ENCODE measurements around the gene ZNF182.
"Not testable (repeated sequence)": the region's sequence is repeated elsewhere in the genome, so short reads cannot be mapped to it uniquely, and the experiment has no call there.

Gene ZNF182

DNA sequence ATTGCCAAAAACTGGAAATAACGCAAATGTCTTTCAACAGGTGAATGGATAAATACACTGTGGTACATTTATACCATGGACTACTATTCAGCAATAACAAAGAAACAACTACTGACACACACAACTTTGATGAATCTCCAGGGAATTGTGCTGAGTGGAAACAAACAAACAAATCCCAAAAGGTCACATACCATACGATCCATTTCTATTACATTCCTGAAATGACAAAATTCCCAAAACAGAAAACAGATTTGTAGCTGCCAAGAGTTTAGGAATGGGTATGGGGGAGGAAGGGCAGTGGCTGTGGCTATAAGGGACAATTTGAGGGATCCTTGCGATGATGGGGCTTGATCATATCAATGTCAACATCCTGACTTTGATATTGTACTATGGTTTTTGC is 2.5 kb downstream of the ZNF182 start:
- no peak for DNase-seq (ENCODE audit: low read depth)

DNA sequence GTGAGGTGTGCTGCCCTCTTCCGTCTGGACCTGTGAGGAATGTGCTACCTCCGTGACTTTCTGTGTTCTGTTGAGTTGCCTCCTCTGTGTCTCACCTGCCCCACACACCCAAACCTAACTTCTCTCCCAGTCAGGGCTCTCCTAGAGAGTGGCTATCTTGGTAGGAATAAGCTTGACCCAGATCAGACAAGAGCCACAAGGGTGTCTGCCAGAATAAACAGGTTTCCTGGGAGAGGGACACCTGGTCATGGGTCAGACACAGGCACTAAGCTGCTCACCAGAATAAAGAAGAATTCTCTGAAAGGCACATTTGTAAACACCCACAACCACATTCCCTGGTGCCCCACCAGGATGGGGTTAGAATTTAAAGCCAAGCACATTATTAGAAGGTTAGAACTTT is 11.1 kb downstream of the ZNF182 start:
- no peak for DNase-seq (ENCODE audit: low read depth)

DNA sequence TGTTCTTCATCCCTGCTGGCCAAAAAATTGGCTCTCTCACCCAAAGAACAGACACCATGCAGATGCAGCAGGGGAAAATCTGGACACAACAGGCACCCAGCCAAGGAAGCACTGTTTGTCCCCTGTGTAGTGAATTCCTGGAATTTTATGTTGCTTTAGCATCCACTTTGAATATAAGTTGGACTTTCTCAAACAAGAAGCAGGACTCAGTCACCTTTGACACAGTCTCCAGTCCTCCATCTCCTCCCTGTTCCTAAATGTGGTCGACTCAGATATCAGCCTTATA is 11.8 kb downstream of the ZNF182 start:
- DNase-seq (ENCODE audit: low read depth): no peak

DNA sequence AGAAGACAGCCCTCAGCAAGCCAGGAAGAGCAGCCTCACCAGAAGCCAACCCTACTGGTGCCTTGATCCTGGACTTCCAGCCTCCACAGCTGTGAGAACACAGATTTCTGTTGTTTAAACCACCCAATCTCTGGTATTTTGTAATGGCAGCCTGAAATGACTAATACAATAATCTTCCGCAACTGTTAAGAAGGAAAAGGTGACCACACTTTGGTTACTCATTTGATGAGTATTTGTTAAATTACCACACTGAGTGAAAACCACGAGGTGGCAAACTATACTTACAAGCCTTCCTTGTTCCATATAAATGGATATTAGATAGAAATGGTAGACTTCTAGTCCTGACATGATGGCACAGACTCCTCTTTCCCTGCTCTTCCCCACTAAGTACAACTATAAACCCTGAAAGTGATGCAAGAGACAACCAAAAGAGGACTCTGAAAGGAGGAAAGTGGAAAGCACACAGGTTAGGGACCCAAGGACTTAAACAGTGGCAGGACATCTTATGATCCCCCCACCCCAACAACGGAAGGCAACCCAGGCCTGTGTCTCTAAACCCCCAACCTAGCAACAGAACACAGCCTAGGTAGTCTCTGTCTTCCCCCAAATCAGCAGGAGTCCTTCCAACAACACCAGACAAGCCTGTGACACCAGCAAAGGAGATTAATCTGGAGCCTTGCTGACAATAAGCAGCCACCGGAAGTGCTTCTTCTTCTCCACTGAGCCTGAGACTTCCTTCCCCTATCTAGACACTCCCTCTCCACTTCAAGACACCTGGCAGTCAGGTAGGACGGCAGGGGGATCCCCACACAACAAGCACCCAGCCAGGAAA is 12.3 kb downstream of the ZNF182 start:
- DNase-seq (ENCODE audit: low read depth): no peak

DNA sequence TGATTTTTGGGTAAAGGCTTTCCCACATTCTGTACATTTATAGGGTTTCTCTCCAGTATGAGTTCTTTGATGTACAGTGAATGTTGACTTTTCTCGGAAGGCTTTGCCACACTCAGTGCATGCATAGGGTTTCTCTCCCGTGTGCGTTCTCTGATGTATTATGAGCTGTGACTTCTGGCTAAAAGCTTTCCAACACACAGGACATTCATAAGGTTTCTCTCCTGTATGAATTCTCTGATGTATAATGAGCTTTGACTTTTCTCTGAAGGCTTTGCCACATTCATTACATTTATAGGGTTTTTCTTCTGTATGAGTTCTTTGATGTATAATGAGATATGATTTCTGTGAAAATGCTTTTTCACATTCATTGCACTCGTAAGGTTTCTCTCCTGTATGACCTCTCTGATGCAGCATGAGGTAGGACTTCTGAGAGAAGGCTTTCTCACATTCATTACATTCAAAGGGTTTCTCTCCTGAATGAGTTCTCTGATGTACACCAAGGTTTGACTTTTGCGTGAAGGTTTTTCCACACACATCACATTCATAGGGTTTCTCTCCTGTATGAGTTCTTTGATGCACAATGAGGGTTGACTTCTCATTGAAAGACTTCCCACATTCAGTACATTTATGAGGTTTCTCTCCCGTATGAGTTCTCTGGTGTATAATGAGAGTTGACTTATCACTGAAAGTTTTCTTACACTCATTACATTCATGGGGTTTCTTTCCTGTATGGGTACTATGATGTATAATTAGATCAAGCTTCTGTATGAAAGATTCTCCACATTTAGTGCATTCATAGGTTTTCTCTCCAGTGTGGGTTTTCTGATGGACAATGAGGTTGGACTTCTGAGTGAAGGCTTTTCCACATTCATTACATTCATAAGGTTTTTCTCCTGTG is 27.3 kb downstream of the ZNF182 start:
- DNase-seq (ENCODE audit: low read depth): no peak

DNA sequence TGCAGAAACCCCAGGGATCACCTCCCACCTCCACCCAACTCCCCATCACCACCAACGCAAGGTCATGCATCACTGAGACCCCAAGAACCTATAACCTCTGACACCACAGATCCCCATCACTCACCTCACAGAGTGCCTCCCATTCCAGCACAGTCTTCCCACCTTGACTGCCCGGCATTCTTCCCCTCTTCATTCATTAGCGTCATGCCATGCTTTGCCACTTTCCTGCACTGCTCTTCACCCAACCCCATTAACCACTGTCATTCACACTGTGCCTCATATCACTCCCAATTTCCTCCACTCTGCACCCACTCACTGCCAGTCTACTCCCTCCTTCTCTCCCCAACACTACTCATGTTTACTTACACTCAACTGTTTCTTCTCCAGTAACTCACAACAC is 30.6 kb downstream of the ZNF182 start:
- no peak for DNase-seq (ENCODE audit: low read depth)

DNA sequence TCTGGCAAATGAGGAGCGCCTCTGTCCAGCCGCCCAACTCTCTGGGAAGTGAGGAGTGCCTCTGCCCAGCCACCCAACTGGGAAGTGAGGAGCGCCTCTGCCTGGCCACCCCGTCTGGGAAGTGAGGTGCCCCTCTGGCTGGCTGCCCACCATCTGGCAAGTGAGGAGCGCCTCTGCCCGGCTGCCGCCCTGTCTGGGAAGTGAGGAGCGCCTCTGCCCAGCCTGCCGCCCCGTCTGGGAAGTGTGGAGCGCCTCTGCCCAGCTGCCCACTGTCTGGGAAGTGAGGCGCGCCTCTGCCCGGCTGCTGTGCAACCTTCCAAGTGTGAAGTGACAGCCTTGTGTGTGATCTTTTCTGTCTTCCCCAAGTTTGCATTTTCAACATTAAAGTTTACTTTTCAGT is 38.3 kb downstream of the ZNF182 start:
- DNase-seq (ENCODE audit: low read depth): not testable (repeated sequence)

DNA sequence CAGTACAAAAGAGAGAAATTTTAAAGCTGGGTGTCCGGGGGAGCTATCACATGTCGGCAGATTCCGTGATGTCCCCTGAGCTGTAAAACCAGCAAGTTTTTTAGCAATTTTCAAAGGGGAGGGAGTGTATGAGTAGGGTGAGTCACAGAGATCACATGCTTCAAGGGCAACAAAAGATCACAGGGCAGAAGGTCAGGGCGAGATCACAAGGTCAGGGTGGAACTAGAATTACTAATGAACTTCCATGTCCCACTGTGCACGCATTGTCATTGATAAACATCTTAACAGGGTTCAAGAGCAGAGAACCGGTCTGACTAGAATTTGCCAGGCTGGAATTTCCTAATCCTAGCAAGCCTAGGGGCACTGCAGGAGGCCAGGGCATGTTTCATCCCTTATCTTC is 42.0 kb downstream of the ZNF182 start:
- not testable (repeated sequence) for DNase-seq (ENCODE audit: low read depth)

DNA sequence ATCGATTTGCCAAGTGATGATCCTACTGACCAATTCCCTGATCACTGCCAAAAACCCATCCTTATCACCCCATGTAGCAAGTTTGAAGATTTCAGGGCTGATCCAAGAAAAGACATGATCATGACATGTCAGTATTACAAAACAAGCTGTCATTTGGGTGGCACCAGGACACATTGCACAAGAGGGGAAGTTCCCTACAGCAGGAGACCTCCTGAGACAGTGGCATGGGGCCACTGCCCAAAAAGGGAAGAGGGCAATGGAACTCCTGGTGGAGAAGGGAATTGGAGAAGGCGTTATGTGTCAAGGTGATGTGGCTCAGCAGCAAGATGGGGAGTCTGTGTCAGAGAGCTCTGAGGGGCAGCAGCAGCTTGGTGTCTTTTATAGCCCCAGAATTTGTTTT is 43.4 kb downstream of the ZNF182 start:
- DNase-seq (ENCODE audit: low read depth): no peak

DNA sequence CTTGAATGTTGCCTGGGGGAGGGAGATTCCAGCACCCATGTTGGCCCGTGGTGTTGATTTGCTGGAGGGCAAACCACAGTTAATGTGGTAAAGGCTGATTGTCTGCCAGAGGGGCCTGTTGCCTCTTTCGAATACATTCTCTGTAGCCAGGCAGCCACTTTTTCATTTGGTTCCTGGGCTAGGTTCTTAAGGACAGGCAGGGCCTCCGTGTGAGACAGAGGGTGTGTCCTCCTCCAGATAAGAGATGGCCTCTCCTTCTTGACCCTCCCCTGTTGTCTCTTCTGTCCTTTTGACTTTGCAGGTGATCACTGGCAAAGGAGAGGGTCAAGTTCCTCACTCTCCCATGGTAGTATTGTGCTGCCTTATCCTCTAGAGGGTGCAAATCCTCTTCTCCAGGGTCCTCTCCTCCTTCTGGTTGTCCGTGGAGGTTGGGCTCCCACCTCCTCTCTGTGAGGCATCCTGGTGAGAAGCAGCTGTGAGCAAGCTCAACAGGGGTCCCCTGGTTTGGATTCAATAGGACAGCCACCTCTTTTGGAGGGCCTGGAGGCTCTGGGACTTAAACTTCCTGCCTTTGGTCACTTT is 44.9 kb downstream of the ZNF182 start:
- no peak for DNase-seq (ENCODE audit: low read depth)

DNA sequence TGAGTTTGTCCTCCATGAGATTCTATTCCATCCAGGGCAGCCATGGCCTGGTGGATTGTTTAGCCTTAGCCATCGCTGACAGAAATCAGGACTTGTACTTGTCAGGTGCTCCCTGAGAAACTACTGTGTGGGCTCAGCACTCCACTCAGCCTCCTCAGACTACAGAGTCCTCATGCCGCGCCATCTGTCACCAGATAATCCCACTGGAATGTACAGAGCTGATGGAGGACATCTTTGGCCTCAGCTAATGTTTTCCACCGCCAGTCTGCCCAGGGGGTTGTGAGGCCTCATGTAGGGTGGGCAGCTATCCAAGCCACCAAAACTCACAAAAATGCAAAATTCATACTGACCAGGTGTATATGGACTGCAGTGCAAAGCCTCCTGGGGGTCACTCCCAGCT is 45.6 kb downstream of the ZNF182 start:
- DNase-seq (ENCODE audit: low read depth): not testable (repeated sequence)

DNA sequence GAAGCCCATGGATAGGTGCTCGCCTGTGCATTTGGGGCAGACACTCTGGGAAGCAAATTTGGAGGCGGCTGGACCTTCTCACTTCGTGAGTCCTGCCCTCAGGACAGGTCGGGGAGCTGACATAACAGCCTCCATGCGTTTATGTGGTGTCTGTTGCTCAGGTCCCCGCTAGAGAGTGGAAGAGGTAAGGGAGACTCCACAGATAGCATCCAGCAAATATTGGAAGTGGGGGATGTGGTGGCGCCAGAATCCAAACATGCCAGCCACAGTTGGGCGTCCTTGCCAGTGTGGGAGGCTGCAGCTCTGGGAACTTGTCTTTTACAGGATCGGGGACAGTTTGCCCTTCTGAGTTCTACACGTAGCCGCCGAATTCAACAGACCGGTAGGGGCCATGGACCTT is 47.8 kb downstream of the ZNF182 start:
- no peak for DNase-seq (ENCODE audit: low read depth)

DNA sequence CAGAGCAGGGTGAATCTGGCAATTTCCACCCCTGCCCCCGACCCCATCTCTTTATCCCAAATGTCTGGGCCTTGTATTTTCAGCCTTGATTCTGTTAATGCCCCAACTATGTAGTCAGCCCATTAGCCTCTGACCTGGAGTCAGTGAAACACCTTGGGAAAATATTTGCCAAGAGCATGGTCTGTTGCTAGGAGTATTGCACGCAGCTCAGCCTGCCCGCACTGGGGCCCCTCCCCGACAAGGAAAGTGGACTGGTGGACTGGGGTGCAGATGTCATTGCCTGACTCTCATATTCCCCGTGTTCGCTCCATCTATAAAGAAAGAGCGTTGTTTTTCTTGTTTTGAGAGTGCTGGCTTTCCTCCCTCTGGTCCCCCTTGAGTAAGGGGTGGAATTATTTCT is 48.5 kb downstream of the ZNF182 start:
- DNase-seq (ENCODE audit: low read depth): not testable (repeated sequence)

DNA sequence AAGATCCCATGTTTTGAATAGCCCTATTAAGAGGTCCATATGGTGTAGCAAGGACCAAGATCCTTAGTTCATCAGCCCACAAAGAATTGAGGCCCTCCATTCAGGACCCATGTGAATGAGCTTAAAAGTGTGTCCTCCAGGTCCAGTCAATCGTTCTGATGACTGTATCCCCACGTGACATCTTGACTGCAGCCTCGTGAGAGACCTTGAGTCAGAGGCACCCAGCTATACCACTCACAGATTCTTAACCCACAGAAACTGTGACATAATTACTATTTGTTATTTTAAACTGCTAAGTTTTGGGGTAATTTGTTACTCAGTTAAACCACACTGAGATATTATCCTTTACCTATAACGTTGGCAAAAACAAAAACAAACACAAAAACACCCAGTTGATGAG is 62.4 kb downstream of the ZNF182 start:
- DNase-seq (ENCODE audit: low read depth): no peak

DNA sequence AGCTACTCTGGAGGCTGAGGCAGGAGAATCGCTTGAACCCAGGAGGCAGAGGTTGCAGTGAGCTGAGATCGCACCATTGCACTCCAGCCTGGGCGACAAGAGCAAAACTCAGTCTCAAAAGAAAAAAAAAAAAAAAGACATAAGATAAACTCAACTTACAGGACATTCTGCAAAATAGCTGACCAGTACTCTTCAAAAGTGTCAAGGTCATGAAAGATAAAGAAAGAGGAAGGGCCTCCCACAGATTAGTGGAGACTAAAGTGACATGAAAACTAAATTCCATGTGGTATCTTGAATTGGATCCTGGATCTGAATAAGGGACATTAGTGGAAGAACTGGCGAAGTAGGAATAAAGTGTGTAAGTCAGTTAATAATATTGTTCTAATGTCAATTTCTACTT is 63.3 kb downstream of the ZNF182 start:
- no peak for DNase-seq (ENCODE audit: low read depth)

DNA sequence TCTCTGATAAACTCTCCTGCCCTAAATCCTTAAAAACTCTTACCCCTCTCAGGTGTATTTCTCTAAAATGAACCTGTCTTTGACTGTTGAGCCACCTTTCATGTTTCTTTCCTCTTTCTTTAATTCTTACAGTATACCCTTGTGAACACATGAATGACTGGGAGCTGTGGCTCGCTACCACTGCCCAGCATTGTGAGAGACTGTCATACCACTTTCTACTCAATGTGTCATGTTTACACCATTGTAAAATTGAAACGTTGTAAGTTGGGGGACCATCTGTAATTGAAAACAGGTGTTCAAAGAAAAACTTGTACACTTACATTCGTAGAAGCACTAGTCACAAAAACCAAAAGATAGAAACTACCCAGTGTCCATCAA is 66.9 kb downstream of the ZNF182 start:
- no peak for DNase-seq (ENCODE audit: low read depth)

DNA sequence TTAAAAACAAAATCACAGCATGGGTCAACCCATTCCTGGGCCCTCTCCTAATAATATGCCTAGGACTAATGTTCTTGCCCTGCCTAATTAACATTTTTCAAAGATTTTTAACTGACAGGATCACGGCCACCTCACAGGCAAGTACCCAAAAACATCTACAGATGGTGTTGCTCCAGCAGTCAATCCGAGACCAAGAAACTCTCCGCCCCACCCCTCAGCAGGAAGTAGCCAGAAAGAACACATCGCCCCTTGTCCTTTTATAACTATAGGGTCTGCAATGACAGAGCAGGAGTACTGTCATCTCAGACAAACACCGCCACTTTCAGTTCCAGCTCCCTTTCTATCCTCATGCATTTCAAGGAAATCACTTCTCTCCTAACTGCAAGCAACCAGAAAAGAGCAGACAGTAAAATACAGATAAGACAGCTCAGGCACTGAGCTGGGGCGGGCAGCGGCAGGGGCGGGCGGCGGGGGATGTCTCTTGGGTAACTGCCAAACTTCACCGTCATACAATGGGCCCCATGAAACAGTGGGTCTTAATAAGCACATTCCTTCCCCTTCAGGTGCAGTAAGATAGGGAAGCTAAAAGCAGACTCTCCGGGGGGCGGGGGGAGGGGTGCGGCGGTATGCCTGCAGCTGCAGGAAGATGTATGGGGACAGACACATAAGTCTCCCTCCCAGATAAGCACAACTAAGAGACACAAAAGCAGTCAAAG is 67.4 kb downstream of the ZNF182 start:
- no peak for DNase-seq (ENCODE audit: low read depth)

DNA sequence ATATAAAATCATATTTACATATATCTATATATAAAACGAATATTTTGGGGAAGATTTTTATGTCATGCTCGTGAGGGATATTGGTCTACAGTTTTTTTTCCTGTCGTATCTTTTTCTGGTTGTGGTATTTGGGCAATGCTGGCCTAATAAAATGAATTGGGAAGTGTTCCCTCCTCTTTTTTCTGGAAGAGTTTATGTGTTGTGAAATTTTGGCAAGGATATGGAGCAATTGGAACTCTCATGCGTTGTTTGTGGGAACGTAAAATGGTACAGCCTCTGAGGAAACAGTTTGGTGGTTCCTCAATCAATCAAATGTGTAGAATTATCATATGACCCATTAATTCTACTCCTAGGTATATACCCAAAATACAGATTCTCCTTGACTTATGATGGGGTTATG is 69.8 kb downstream of the ZNF182 start:
- no peak for DNase-seq (ENCODE audit: low read depth)

DNA sequence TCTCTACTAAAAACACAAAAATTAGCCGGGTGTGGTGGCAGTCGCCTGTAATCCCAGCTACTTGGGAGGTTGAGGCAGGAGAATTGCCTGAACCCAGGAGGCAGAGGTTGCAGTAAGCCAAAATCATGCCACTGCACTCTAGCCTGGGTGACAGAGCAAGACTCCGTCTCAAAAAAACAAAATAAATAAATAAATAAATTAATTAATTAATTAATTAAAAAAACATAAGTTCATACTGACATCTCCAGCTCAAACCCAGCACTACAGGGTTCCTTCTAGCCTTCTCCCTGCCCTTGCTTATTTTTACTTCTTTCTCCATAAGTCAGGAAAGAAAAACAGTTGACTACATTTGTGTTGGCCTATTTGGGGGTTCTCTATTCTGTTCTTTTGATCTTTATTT is 71.8 kb downstream of the ZNF182 start:
- DNase-seq (ENCODE audit: low read depth): not testable (repeated sequence)

DNA sequence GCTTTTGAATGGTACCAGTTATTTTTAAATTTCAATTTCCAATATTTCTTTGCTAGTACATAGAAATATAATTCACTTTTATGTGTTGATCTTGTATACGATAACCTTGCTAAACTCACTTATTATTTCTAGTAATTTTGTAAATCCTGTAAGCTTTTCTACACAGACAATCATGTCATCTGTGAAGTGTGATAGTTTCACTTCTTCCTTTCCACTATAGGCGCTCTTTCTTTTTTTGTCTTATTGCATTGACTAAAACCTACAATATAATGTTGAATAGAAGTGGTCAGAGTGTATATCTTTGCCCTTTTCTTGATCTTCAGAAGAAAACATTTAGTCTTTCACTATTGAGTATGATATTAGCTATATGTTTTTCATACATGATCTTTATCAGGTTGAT is 76.6 kb downstream of the ZNF182 start:
- no peak for DNase-seq (ENCODE audit: low read depth)
